SK-N-MC (cell line): ENCODE measurements around the gene KIAA1191.

Experiments
- EZH2 ChIP-seq: fragments of 200-600 bp; sonication (generic); IDR thresholded peaks from one replicate; pipeline ENCODE4 v1.6.1; 2017; ENCODE audit warnings: antibody characterized with exemption
- POLR2AphosphoS5 ChIP-seq: IDR thresholded peaks from 2 replicates; pipeline ENCODE4 v1.6.1; 2012; ENCODE audit warnings: mild to moderate bottlenecking, low read depth, low read length, borderline replicate concordance

GRCh38 chr5:176369934-176370711, 8.6 kb upstream of the KIAA1191 start:
- TF ChIP-seq POLR2AphosphoS5 (no peak), EZH2 (no peak)
